Activated T-cell treated with anti-CD3 and anti-CD28 coated beads, Interleukin-2, amount 50 U/mL, for 1 hour (primary cell): Measurements from ENCODE around the gene TDRD9.
"Not testable (repeated sequence)": the region's sequence is repeated elsewhere in the genome, so short reads cannot be mapped to it uniquely, and the experiment has no call there.

Experiments used
- DNase-seq: peaks from one replicate; pipeline ENCODE4 v3.0.0-alpha.2; 2020

The TDRD9 gene, protein sequence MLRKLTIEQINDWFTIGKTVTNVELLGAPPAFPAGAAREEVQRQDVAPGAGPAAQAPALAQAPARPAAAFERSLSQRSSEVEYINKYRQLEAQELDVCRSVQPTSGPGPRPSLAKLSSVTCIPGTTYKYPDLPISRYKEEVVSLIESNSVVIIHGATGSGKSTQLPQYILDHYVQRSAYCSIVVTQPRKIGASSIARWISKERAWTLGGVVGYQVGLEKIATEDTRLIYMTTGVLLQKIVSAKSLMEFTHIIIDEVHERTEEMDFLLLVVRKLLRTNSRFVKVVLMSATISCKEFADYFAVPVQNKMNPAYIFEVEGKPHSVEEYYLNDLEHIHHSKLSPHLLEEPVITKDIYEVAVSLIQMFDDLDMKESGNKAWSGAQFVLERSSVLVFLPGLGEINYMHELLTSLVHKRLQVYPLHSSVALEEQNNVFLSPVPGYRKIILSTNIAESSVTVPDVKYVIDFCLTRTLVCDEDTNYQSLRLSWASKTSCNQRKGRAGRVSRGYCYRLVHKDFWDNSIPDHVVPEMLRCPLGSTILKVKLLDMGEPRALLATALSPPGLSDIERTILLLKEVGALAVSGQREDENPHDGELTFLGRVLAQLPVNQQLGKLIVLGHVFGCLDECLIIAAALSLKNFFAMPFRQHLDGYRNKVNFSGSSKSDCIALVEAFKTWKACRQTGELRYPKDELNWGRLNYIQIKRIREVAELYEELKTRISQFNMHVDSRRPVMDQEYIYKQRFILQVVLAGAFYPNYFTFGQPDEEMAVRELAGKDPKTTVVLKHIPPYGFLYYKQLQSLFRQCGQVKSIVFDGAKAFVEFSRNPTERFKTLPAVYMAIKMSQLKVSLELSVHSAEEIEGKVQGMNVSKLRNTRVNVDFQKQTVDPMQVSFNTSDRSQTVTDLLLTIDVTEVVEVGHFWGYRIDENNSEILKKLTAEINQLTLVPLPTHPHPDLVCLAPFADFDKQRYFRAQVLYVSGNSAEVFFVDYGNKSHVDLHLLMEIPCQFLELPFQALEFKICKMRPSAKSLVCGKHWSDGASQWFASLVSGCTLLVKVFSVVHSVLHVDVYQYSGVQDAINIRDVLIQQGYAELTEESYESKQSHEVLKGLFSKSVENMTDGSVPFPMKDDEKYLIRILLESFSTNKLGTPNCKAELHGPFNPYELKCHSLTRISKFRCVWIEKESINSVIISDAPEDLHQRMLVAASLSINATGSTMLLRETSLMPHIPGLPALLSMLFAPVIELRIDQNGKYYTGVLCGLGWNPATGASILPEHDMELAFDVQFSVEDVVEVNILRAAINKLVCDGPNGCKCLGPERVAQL (N-terminal part only)

DNA sequence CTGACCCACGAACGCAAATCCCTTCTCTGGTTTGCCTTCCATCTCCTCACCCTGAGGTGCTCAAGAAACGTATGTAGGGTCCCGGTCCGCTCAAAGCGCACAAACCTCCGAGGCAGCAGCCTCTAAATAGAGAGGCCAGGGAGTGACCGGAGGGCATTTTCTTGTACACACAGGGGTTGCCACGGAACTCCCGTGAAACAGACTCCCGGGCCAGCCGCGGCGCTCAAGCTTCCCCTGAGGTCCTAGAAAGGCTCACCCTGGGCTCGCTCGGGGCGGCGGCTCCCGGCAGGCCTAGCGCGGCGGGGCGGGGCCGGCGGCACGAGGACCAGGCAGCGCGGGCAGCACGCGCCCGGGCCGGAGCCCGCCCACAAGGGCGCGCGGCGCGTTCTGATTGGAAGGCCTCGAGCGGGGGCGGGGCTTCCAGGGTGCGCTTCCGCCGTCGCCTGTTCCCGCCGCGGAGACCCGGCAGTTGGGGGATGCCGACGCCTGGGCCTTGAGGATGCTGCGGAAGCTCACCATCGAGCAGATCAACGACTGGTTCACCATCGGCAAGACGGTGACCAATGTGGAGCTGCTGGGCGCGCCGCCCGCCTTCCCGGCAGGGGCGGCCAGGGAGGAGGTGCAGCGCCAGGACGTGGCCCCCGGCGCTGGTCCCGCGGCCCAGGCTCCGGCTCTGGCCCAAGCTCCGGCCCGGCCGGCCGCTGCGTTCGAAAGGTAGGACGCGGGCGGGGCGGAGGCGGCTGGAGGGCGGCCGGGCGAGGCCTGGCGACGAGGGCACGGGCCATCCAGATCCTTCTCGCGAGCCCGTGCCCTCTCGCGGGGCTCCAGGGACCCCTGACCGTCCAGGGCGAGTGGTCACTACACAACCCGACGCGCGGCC is at the start of gene TDRD9:
Gene TDRD9 (plus strand): TSS at position 446 of the 880 bp plus-strand sequence. CDS start 54 bp downstream, at position 500.
- no peak for DNase-seq

DNA sequence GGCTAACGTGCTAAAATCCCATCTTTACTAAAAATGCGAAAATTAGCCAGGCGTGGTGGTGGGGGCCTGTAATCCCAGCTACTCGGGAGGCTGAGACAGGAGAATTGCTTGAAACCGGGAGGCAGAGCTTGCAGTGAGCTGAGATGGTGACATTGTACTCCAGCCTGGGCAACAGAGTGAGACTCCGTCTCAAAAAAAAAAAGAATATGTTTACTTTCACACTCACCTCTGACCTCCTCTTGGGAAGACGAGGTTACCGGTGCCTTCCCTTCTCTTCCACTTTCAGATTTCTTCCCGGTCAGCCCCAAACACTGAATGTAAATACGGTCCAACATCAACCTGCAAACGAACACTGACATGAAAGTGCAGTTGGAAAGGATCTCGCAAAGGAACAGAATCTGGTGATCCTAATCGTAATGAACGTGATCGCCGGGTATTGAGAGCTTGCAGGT is 49.1 kb upstream of the TDRD9 start:
- no peak for DNase-seq

DNA sequence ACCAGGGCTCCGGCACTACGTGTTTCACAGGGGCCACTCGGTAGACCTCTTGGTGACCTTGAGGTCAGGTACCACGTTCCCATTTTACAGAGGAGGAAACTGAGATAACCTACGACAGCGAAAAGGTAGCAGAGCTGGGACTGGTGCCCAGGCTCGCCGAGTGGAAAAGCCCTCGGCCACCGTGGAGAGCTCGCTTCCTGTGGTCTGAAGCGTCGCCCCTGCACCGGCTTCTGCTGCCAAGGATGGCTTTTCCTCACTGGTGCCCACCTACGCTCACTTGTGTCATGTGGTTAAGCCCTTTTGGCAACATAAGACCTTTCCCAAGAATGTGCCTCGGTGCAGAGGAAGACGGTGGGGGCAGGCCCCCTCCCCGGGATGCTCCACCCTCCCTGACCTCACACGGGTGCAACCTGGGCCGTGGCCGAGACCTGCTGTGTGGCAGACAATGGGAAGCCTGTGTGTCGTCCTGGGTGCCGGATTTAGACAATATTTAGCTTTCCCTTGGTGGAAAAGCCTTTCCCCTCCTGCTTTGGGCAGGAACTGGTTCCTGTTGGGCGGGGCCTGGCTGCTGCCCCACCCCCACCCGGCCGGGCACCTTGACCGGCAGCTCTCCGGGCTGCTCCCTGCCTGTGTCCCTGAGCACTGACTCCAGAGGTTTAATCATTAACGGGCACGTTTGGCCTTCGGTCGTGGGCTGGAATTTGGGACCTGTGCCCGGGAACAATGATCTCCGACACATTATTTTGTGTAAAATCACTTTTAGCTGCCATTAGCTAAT is 48.5 kb upstream of the TDRD9 start:
- no peak for DNase-seq

DNA sequence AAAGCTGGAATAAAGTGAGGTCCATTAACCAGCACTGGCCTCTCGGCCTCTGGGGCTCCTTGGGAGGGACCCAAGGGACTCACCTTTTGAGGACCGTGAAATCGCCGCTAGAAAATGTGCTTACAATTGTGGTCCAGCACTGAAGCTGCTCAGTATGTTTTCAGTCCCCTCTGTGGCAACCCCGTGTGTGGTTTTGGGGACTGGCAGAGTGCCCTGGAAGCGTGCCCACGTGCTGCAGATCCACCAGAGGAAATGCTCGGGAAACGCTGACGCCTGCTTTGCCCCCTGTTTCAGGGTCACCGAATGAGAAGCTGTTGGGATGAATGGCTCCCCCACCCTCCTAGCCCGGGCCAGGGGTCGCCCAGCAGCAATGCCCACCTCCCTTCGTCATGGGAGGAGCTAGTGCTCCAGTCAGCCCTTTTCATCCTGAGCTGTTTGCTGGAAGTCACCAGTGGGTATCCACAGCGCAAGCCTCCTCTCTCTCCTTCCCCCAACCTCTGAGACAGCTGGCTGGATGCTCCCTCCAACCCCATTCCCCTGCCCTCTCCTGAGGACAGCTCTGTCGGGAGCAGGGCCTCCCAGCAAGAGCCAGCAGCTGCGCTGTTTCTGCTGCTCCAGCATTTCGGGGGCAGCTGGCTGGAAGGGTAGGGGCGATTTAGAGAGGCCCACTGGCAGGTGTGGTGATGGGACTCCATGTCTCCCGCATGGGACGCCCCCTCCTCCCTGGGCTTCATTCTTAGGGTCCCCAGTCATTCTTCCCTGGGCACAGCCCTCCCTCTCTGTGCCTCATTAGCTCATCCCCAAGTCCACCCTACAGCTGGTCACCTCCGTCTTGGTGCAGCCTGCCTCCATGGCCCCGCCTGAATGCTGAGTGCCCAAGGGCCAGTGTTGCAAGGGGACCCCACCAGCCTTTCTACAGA is 47.6 kb upstream of the TDRD9 start:
- peak; percentile 38 for DNase-seq

DNA sequence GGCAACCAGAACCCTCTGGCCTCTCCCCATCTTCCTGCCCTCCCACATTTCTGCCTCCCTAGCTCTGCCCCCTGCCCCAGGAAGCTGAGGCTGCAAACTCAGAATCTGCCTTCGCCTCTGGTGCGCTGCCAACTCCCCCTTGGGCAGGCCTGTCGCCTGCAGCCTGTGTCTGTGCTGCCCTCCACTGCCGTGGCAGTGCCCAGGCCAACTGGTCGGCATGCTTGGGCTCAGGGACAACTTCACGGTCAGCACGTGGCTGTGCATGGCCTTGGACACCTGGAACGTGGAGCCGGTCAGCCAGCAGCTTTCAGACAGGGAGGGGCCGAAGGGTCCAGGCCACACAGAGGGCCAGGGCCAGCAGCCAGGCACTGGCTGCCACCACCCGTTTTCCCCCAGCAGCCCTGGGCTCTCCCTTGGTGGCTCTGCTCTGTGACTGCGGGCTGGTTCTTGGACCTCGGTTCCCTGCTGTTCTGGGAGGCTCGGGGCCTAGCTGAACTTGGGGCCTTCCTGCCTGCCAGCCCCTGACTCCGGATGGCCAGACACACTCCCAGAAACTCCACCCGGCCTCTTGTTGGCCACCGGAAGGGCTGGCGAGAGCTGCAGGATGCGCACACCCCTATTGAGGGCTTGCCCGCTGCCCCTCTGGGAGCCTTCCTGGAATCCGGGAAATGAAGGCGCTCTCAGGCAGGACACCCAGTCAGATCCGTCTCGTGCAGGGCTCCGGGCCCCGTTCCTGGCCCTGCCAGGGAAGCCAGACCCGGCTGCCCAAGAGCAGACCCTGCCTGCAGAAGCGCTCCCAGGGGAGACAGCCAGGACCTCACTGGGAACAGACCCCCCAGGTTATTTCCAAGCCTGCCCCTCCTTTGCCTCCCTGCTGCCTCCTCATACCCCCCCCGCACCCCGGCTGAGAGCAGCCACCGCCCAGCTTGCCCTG is 46.7 kb upstream of the TDRD9 start:
- no peak for DNase-seq

DNA sequence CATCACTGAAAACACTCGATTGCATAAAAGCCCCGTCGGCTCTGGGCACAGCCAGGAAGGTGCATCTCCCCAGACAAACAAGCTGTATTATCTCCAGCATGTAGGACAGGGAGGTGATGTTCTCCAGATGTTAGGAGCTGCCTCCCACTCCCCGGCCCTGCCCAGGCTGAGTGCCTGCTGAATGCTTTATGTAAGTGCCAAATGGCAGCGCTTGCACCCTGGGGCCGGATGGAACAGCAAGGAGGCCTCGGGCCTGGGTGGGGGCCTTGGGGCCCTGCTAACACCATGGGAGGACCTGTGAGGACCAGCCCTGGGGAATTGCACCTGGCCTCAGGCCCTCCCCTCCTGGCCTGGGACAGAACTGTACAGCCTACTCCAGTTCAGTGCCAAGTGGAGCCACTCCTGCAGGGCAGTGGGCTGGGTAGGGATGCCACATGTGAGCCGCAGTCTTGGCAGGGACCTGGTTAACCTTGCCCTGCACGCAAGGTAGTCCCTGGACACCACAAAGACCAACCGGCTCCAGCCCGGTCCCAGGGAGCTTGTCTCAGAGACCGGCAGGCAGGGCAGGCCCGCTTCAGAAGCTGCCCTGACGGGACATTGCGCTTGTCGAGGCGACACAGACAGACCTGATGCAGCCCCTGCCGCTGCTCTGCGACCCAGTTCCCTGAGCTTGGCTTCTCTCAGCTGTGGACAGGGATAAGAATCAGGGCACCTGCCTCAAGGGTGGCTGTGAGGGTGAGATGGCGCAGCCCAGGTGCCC is 45.6 kb upstream of the TDRD9 start:
- DNase-seq, result no peak

DNA sequence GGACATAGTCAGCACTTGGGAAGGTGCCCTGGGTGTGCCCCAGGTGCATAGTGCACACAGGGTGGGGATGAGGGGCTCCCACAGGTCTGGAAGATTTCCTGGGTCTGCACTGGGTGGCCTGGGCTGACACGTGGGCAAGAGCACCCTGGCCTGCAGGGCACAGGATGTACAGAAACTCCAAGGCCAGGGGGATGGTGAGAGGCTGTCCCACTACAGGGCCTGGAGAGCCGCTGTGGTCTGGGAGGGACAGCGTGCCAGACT is 45.1 kb upstream of the TDRD9 start:
- DNase-seq, result no peak

DNA sequence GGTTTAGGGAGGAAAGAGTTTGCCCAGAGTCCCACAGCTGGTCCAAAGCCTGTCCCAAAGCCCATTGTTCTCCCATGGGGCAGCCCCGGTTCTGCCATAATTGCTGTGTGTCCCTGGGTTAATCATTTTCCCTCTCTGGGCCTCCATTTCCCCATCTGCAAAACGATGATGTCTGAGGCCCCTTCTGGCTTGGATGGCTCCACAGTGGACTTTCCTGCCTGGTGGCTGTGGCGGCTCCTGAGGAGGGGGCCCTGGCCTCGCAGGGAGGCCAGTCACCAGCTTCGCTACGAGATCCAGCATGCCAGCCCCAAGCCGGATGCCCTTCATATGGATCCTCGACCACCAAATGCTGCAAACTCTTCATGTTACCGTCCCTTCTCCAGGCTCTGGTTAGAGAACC is 43.4 kb upstream of the TDRD9 start:
- DNase-seq, result no peak

DNA sequence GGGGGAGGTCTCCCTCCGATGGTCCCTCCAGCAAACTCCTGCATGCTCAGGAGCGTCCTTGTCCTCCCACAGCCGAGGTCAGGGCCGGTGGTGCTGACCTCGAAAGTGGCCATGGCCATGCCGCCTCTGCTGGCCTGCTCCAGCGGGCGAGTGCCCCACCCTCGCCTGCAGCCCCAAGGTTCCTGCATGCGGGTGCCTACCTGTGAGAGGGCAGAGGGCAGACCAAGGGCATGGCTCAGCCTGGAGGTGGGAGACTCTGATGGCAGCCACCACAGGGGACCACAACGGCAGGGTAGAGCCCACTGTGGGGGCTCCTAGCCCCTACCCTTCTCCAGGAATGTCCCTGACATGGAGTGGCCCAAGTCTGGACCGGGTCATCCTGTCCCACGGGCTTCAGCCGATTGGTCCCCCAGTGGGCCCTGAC is 42.7 kb upstream of the TDRD9 start:
- no peak for DNase-seq

DNA sequence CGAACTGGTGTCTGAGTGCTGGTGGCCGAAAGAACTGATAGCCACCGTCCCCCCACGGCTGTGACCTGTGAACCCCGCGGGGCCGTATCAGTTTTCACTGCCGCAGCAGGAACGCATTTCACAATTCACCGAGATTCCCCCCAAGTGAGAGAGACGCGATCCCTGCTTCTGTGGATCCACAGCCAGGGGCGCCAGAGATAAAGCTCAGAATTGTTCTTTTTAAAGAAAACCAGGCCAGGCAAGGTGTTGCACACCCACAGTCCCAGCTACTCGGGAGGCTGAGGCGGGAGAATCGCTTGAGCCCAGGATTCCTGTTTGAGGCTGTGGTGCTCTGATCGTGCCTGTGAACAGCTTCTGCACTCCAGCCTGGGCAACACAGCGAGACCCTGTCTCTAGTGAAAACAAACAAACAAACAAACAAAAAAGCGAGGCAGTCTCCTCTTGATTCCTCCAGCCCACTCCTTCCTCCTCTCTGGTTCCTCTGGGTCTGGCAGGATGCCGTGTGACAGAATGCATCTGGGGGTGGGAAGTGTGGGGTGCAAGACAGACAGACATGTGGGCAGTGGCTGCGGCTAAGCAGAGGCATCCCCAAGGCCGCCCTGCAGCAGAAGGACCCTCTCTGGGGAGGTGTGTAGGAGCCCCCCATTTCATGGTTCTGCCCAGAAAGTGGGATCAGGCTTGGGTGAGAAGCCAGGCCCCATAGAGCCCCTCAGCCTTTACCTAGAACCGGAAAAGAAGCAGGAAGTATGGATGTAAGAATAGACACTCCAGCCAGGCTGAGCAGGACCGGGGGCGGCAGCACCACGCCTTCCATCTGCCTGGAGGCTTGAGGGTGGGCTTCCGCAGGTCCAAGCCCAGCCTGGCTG is 41.7 kb upstream of the TDRD9 start:
- DNase-seq, result no peak

DNA sequence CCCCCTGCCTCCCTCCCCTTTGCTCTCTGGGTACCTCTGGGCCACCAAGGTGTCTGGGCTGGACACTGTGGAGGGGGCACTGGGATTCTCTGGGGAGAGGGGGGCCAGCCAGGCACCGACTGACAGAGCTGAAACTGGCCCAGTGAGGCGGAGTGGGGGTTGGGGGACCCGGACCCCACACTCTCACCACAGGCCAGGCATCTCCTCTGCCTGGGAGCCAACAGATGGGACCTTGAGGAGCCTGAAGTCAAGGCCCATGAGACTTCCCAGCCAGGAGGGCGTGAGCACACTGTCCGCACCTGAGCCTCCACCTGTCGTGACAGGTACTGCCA is 41.1 kb upstream of the TDRD9 start:
- DNase-seq, result no peak

DNA sequence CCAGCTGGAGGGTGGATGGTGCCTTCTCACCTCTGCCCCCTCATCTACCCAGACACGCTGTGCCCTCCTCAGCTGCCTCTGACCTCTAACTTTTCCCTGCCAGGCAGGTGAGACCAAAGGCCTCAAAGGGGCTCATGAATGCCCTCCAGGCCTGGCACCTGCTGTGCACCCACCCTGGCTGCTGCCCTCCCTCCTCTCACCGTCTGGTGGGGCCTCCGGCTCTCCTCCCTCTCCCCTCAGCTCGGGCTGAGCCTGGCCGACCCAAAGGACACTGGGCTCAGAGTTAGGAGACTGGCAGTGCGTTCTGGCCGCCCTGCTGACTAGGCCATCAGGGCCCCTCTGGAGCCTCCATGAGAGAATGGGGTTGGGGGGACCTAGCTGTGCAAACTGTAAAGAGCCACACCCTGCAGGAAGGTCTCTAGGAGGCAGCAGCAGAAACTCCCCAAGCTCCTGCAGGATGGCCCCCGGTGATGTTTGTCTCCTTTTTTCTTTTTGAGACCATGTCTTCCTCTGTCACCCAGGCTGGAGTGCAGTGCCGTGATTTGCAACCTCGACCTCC is 40.6 kb upstream of the TDRD9 start:
- DNase-seq, result no peak

DNA sequence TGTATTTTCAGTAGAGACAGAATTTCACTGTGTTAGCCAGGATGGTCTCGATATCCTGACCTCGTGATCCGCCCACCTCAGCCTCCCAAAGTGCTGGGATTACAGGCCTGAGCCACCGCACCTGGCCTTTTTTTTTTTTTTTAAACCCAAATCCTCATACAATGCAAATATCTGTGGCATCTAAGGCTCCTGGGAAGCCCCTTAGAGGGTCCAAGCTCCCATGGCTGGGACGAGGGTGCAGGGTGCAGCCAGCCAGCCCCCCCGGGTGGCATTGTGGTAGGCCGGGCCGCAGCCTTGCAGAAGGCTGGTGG is 39.3 kb upstream of the TDRD9 start:
- not testable (repeated sequence) for DNase-seq

DNA sequence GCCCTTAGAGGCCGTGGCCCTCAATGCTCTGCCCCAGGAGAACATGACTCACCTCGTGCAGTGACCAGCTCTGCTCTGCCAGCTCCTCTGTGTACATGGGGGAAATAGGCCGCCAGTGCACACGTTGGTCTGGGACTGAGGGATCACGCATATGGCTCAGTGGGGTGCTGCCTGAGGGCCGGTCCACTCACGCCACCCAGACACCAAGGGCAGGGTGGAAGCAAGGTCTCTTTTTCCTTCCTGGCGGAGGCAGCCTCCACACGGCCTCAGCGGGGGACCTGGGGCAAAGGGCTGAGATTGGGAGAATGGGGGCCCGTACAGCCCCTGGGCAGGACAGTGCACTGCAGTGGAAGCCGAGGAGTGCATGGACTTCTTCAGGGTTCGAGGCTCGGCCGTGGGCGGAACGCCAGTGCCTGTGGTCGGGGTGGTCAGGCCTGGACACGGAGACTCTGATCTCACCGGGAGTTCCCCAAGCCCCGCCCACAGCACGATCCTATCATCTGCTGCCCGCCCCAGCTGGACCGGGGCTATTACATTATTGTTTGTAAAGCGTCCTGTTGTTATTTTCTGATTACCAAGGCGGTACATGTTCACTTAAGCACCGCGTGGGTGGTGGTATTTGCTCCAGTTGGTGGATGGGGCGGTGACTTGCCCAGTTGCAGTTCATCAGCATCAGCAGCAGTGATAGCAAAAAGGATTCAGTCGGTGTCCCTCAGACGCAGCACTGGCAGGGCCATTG is 38.8 kb upstream of the TDRD9 start:
- DNase-seq, result no peak

DNA sequence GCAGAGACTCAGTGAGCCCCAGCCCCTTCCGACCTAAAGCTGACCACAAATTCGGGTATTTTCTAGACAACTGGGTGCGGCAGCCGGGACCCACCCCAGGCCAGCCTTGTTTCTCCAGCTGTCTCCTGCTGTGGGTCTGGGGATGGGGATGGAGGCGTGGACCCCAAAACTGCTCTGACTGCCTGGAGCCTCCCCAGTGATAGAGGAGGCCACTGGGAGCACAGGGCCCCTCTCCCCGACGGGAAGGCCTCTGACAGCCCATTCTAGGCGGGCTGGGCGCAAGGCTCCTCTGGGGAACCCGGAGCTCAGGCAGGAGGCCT is 38.2 kb upstream of the TDRD9 start:
- DNase-seq, result no peak

DNA sequence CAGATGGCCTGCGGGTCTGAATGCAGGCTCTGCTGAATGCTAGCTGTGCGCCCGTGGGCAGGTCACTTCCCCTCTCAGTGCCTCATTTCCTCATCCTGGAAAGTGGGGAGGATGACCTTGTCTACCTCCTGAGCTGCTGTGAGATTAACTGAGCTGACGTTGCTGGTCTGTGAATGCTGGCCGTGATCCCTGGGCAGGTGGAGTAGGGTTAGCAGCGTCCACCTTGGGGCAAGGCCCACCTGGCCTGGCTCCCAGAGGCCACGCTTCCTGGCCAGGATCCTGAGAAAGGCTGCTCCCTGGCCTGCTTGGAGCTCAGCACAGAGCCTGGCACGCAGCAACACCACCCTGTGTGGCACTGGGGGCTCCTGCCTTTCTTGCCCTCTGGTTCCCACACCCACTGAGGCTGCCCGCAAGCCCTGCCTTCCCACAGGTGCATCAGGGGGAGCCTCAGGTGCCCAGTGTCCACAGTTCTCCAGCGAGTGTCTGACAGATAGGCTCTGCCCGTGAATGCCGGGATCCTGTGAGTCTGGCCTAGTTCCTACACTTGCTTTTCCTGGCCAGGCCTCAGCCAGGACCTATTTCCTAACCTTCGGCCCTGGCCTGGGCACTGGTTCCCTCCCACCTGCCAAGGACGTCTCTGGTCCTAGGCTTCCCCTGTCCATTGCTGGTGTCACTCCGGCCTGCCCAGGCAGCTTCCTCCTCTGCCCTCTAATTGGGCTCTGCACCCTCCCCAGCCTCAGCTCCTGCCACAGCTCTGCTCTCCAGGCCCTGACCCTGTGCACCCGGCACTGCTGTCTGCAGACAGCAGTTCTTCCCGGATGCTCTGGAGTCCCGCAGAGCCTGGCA is 37.2 kb upstream of the TDRD9 start:
- DNase-seq, result no peak
